GM19468 (cell line): ENCODE results near the gene SH3BP1.

ENCODE experiments used
- ATAC-seq: cut with Tn5 transposase; IDR thresholded peaks from one replicate; pipeline ENCODE4 v1.9.1; 2021; ENCODE audit warnings: mild to moderate bottlenecking, moderate library complexity, moderate number of reproducible peaks; ENCODE audit not compliant: unreplicated experiment; ENCODE audit errors: extremely low read depth

Gene SH3BP1

DNA sequence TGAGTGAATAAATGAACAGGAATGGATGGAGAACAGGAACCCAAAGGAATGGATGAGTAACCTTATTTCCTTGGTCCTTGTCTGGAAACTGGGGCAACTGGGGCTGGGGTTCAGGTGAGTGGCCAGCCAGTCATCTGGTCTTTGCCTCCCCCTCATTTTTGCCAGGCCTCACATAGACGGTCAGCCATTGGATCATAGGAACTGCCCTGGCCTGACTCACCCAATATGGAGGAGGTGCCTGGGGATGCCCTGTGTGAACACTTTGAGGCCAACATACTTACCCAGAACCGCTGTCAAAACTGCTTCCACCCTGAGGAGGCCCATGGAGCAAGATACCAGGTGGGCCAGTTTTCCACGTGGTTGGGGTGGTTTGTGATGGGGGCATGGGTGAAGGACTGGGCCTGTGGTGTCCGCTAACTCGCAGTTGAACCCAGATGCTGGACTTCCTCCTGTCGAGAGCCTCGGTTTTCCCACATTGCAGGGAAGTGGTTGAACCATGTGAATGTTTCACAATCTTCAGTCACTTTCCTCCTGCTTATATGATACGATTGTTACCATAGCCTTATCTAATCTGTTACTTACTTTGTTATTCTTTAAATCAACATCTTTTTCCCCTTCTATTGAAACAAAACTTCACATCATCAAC is 61.8 kb downstream of the SH3BP1 start:
- ATAC-seq, result no peak

DNA sequence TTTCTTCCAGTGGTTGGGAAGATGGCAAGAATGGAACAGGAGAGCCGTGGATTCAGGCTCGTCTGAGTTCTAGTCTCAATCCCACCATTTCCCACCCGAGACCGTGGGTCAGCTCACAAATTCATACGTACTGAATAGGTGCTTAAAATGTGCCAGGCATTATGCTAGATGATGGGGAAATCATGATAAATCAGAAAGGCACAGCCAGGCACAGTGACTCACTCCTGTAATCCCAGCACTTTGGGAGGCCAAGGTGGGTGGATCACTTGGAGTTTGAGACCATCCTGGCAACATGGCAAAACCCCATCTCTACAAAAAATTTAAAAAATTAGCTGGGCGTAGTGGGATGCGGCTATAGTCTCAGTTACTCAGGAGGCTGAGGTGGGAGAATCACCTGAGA is 64.4 kb downstream of the SH3BP1 start:
- no peak for ATAC-seq

DNA sequence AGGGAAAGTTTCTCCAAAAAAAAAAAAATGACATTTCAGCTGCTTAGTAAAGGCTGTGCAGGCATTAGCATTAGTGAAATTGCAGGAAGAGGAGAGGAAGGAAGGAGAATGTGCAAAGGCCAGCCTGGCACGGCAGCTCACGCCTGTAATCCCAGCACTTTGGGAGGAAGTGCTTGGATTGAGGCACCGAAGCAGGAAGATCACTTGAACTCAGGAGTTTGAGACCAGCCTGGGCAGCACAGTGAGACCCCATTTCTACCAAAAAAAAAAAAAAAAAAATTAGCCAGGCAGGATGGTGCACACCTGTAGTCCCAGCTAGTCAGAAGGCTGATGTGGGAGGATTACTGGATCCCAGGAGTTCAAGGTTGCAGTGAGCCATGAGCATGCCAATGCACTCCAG is 65.2 kb downstream of the SH3BP1 start:
- ATAC-seq, result no peak

DNA sequence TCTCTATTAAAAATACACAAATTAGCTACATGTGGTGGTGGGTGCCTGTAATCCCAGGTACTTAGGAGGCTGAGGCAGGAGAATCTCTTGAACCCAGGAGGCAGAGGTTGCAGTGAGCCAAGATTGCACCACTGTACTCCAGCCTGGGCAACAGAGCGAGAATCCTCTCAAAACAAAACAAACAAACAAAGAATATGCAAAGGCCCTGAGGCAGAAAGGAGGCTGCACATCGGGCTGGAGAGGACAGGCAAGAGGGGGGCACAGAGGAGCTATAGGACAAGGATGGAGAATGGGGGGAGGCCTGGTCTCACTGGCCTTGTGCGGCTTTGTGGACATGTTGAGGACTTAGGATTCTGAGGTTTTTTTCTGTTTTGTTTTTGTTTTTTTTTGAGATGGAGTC is 65.7 kb downstream of the SH3BP1 start:
- no peak for ATAC-seq
